Naive thymus-derived CD8-positive, alpha-beta T cell (primary cell): Measurements from ENCODE around the gene ILK. TPM values are rescaled to one million over a fixed set of nuclear protein-coding genes. Genes with fewer than 3 reads are reported as not detected.

Experiments used
- ATAC-seq, 2 donors: fragments of 150-1000 bp; cut with Tn5 transposase in 1 of 2; sonication (Bioruptor Pico), chemical (Tn5 transposase) in 1 of 2; 1 replicate in 1 of 2; 2 replicates in 1 of 2; pipeline ENCODE4 v1.10.0; 2021; ENCODE audit warnings: mild to moderate bottlenecking in 2 of 2, moderate library complexity in 2 of 2
- POLR2A ChIA-PET: fragments of 350-600 bp; sonication (Branson Sonifier 250); formaldehyde crosslinking; loops from one replicate; lab custom pipeline; 2021; ENCODE audit warnings: antibody characterized with exemption; lab: Charles Lee
- DNase-seq, 10 donors: peaks; one replicate each; pipeline versions ENCODE4 v3.0.0 to v3.0.0-alpha.2; 2020 to 2022
- H3K27ac Mint-ChIP-seq, 10 donors: one replicate each; pipeline ENCODE4 v1.8.0; 2020 to 2022; ENCODE audit warnings: mild to moderate bottlenecking in 10 of 10, mixed read lengths in 10 of 10, moderate library complexity in 4 of 10, inconsistent platforms in 1 of 10
- H3K27me3 Mint-ChIP-seq, 5 donors: one replicate each; pipeline ENCODE4 v1.8.0; 2021 to 2022; ENCODE audit warnings: mixed read lengths in 5 of 5
- H3K36me3 Mint-ChIP-seq, 3 donors: one replicate each; pipeline ENCODE4 v1.8.0; 2020 to 2022; ENCODE audit warnings: mixed read lengths in 3 of 3, mild to moderate bottlenecking in 2 of 3, inconsistent platforms in 1 of 3
- H3K4me1 Mint-ChIP-seq, 4 donors: one replicate each; pipeline ENCODE4 v1.8.0; 2021 to 2022; ENCODE audit warnings: mixed read lengths in 4 of 4
- H3K4me3 Mint-ChIP-seq, 10 donors: one replicate each; pipeline ENCODE4 v1.8.0; 2020 to 2022; ENCODE audit warnings: mild to moderate bottlenecking in 10 of 10, mixed read lengths in 10 of 10, moderate library complexity in 6 of 10, inconsistent platforms in 1 of 10
- H3K9me3 Mint-ChIP-seq, 9 donors: one replicate each; pipeline ENCODE4 v1.8.0; 2020 to 2022; ENCODE audit warnings: mixed read lengths in 9 of 9, mild to moderate bottlenecking in 3 of 9, inconsistent platforms in 1 of 9, moderate library complexity in 1 of 9
- polyA plus RNA-seq, 3 donors: library from polyadenylated mRNA; unstranded; fragments of 300-500 nt; fragmentation: Illumina TruSeq; gene quantifications; one replicate each; pipeline ENCODE4 v1.2.3, GENCODE V29; 2021
- total RNA-seq, 8 experiments: library from RNA in 2 of 8; stranded (reverse) in 2 of 8; gene quantifications; one replicate each; pipeline ENCODE4 v1.2.3 and lab custom pipeline; 2021 to 2026

Gene ILK
- total and polyA plus RNA-seq, 5 experiments from 2014 or later: 63.7 to 93.5 (median 72.5) TPM

DNA sequence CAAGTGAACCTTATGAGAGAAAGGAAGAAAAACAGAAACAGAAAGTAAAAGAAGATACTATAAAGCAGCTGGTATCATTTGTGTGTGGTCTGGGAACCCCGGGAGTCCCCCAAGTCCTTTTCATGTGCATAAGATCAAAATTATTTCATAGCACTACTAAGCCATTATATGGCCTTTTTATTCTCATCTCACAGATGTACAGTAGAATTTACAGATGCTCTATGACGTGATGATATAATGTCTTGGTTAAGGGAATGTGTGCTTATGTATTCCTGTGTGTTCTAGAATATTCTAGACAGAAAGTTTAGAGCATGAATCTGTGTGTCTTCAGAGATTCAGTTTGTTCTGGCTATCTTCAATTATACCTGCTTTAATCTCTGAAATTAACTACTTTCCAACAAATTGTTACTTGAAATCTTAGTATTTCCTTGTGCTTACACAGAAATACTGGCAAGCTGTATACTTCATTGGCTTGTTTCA lies 24.2 kb downstream of the ILK start:
- Mint-ChIP-seq H3K9me3 (no peaks in the 10 kb centered on the region), H3K4me1 (peaks cover 9 to 37% (median 20%) of the 10 kb centered on the region in 4 donors), H3K4me3 (peak overlapping the region; percentile 7 to 69 (median 52)), H3K27me3 (no peaks in the 10 kb centered on the region), H3K27ac (peak overlapping the region; percentile 1 to 90 (median 79)), H3K36me3 (peaks cover 0 to 38% (median 14%) of the 10 kb centered on the region in 3 donors)
- POLR2A ChIA-PET: interaction anchor here (0.9 to 2.0 kb wide), 4 partner anchors 9 to 38 kb away, joined by 4 to 12 read pairs (median 7); partner anchors contain the start of genes TAF10 and TPP1
- DNase-seq (peak in 4 of 10 donors; percentile 25 to 51 (median 41)), ATAC-seq (peak; percentile 87 to 92)

DNA sequence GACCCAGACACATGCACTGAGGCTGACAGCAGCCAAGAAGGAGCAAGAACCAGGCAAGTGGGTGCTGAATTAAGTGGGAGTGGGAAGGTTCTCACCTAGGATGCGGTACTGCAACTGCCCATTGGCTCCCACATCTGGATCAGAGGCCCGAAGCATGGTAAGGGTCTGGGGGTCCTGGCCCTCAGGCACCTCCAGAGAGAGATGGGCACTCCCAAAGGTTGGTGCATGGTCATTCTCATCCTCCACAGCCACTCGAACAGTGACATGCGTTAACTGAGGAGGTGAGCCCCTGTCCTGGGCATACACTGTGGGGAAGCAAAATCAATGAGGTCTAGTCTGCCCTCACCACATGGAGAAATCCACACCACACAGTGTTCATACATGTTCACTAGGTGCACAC lies 25.0 kb downstream of the ILK start:
- Mint-ChIP-seq H3K27me3 (no peaks in the 10 kb centered on the region), H3K4me3 (no peak overlapping the region), H3K36me3 (peaks cover 0 to 45% (median 14%) of the 10 kb centered on the region in 3 donors), H3K27ac (peak overlapping the region in 4 of 10 donors; percentile 12 to 84 (median 64)), H3K9me3 (no peaks in the 10 kb centered on the region), H3K4me1 (peaks cover 10 to 38% (median 20%) of the 10 kb centered on the region in 4 donors)
- ATAC-seq: no peak
- DNase-seq: no peak
- POLR2A ChIA-PET: interaction anchor here (1.8 kb wide), 1 partner anchor 24 kb away, joined by 6 read pairs; no protein-coding TSS in a partner anchor

DNA sequence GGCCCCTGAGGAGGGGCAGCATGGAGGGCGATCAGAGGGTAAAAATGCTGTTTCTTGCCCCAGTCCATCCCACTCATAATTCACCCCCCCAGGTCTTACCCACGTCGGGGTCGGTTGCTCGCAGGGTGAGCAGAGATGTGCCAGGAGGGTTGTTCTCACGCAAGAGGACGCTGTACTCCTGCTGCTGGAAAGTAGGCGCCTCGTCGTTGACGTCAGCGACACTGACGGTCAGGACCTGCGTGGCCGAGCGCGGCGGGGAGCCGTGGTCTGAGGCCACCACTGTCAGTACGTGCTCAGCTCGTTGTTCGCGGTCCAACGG lies 26.0 kb downstream of the ILK start:
- Mint-ChIP-seq H3K36me3 (peaks cover 0 to 40% (median 12%) of the 10 kb centered on the region in 3 donors), H3K4me1 (peaks cover 10 to 38% (median 20%) of the 10 kb centered on the region in 4 donors), H3K27ac (peak overlapping the region in 1 of 10 donors; percentile 25), H3K4me3 (no peak overlapping the region), H3K9me3 (no peaks in the 10 kb centered on the region), H3K27me3 (no peaks in the 10 kb centered on the region)
- DNase-seq (no peak), ATAC-seq (no peak)
- POLR2A ChIA-PET: no interaction called here

DNA sequence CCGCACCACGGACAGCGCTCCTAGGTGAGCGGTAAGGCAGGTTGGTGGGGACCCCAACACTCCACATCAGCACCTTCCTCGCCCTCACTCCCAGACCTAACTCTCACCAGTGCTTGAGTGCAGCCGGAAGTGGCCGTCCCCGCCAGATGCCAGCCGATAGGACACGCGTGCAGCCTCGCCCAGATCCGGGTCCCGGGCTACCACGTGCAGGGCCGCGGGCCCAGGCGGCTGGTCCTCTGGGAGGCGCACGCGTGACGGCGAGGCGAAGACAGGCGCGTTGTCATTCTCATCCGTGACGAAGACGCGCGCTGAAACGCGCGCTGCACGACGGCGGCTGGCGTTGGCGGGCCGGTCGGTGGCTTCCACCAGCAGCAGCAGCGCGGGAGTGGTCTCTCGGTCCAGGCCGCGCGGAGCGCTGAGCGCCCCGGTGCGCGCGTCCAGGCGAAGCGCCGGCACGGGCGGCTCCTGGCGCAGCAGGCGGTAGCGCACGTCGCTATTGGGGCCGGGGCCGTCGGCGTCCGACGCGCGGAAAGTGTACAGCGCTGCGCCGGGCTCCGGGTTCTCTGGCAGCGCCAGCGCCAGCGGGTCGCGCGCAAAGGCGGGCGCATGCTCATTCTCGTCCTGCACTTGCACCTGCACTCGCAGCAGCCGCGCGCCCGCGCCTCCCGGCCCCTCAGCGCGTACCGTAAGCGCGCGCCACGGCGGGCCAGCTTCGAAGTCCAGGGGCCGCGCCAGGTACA lies 26.5 kb downstream of the ILK start:
- POLR2A ChIA-PET: interaction anchor here (1.4 to 3.0 kb wide), 3 partner anchors 11 to 53 kb away, joined by 3 to 12 read pairs (median 7); partner anchors contain the start of genes MRPL17, TAF10 and TPP1
- Mint-ChIP-seq H3K27me3 (no peaks in the 10 kb centered on the region), H3K4me1 (peaks cover 10 to 38% (median 20%) of the 10 kb centered on the region in 4 donors), H3K27ac (no peak overlapping the region), H3K4me3 (no peak overlapping the region), H3K9me3 (no peaks in the 10 kb centered on the region), H3K36me3 (peaks cover 0 to 39% (median 12%) of the 10 kb centered on the region in 3 donors)
- ATAC-seq: no peak
- DNase-seq: no peak

DNA sequence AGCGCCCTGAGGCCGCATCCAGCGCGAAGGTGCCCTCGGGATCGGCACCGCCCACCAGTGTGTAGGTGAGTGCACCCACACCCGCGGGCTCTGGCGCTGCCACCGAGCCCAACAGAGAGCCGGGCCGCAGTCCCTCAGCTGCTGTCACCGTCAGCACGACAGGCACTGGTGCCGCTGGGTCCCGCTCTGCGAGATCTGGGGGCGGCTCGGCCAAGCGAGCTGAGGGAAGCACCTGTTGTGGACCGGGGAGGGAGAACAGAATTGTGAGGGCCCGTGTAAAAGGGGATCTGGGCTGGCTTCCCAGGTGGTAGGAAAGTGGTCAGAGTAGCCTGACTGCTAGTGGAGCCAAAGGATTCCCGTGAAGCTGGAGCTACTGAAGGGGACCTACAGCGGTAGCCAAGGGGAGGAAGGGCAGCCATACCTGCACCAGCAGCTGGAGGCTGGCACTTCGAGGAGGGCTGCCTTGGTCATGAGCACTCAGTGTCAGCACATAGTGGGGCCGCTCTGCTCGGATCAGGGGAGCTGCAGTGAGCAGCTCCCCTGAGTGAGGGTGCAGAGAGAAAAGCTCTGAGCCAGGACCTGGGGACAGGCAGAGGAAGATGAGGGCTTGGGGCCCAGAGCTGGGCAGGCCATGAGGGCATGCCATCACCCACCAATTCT lies 27.2 kb downstream of the ILK start:
- H3K27me3 Mint-ChIP-seq: no peaks in the 10 kb centered on the region
- H3K36me3 Mint-ChIP-seq: peaks cover 0 to 37% (median 12%) of the 10 kb centered on the region in 3 donors
- DNase-seq: no peak
- ATAC-seq: no peak
- H3K4me3 Mint-ChIP-seq: no peak overlapping the region
- H3K9me3 Mint-ChIP-seq: no peaks in the 10 kb centered on the region
- POLR2A ChIA-PET: interaction anchor here (0.9 to 3.0 kb wide), 5 partner anchors 12 to 53 kb away, joined by 3 to 12 read pairs (median 3); partner anchors contain the start of genes MRPL17, TAF10 and TPP1
- H3K4me1 Mint-ChIP-seq: peaks cover 10 to 38% (median 20%) of the 10 kb centered on the region in 4 donors
- H3K27ac Mint-ChIP-seq: peak overlapping the region in 3 of 10 donors; percentile 40 to 75 (median 67)

DNA sequence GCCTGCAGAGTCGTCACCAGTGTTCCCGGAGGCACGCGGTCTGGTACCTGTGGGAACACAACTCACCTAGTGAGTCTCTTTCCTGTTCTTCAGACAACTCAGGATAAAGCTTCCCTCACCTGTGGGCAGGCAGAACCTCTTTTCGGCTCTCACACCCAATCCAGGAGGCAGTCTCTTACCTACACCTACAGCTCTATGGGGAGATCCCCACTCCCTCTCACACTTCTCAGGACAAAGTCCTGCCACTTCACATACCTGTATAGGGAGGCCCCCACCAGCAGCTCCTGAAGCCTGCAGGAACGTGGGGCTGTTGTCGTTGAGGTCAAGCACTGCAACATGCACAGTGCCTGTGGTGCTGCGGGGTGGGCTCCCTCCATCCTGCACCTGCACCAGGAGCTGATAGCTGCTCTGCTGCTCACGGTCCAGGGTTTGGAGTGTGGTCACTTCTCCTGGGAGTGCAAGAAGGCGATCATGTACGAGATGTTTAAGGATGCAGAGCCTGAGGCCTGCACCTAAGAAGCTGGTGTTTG lies 27.9 kb downstream of the ILK start:
- Mint-ChIP-seq H3K9me3 (no peaks in the 10 kb centered on the region), H3K36me3 (peaks cover 0 to 34% (median 8%) of the 10 kb centered on the region in 3 donors), H3K4me3 (no peak overlapping the region), H3K27me3 (no peaks in the 10 kb centered on the region), H3K27ac (peak overlapping the region in 3 of 10 donors; percentile 37 to 77 (median 75)), H3K4me1 (peaks cover 9 to 35% (median 18%) of the 10 kb centered on the region in 4 donors)
- POLR2A ChIA-PET: interaction anchor here (0.9 to 3.0 kb wide), 5 partner anchors 12 to 52 kb away, joined by 3 to 12 read pairs (median 3); partner anchors contain the start of genes MRPL17, TAF10 and TPP1
- ATAC-seq: no peak
- DNase-seq: no peak

DNA sequence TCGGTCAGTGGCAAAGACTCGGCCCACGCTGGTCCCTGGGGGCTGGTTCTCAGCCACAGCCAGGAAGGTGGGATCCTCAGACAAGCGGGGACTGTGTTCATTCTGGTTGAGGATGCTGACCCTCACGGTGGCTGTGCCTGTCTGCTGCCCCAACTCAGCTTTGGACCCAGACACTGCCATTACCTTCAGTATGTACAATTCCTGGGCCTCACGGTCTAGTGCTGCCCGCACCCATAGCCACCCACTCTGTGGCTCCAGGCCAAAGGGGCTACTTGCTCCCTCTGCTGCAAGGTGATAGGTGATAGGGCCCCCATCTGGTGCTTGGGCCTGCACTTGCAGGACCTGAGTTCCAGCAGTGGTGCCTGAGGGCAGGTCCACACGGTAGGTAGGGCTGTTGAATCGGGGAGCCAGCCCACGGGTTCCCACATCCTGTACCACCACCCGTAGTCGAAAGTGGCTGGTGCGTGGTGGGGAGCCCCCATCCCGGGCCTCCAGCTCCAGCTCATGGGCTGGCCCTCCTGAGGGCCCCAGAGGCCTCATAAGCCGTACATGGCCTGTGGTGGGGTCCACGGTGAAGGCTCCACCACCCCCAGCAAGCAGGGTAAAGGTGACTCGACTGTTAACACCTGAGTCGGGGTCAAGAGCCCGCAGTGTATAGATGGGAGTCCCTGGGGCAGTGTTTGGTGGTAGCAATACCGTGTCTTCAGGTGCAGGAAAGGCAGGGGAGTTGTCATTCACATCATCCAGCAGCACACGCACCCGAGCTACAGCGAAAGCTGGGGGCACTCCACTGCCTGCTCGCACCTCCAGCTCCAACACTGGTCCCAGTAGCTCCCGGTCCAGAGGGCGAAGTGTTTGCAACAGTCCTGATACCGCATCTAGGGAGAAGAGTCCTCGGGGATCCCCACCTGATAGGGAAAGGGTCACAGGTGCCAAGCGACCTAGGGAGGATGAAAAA lies 28.8 kb downstream of the ILK start:
- Mint-ChIP-seq H3K36me3 (peaks cover 0 to 29% (median 6%) of the 10 kb centered on the region in 3 donors), H3K4me1 (peaks cover 9 to 26% (median 11%) of the 10 kb centered on the region in 4 donors), H3K4me3 (no peak overlapping the region), H3K27ac (peak overlapping the region in 3 of 10 donors; percentile 46 to 77 (median 69)), H3K9me3 (no peaks in the 10 kb centered on the region), H3K27me3 (no peaks in the 10 kb centered on the region)
- ATAC-seq (no peak), DNase-seq (no peak)
- POLR2A ChIA-PET: interaction anchor here (2.2 to 3.0 kb wide), 2 partner anchors 13 to 20 kb away, joined by 7 to 12 read pairs; partner anchors contain the start of genes TAF10 and TPP1

DNA sequence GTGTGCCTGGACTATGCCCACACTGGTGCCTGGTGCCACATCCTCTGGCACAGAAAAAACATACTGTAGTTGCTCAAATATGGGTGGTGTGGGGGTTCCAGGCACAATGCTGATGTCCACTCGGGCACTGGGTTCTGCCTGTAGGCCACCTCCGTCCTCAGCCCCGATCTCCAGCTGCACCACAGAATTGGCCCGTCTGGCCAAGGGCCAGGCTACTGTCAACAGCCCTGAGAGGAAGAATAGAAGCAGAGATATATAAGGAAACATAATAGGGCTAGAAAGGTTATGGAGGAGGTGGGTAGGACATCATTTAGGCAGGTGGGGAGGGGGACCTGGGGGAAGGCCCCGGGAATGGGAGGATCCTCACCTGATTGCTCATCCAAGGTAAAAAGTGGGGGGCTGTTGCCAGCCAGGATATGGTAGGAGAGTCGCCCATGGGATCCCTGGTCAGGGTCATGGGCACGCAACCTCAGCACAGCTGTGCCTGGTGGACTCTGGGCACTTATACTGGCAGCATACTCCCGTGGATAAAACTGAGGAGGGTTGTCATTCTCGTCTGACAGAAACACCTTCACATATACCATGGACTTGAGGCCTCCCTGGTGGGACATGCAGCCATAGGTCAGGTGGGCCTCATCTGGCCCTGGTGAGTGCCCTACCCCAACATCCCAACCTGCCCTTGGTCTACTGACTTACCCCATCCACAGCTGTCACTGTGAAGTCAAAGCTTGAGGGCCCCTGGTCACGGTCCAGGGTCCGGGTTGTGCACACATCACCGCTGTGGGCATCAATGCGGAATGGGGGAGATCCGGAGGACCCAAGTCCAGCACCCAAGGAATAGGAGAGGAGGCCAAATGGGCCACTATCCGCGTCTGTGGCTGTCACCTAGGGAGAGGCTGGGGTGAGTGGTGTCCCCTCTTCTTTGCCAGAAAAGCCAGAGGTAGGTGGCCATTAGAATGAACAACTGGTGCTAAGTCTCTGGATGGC lies 30.1 kb downstream of the ILK start:
- H3K27ac Mint-ChIP-seq: peak overlapping the region in 2 of 10 donors; percentile 4 to 76
- H3K4me1 Mint-ChIP-seq: peaks cover 0 to 14% (median 1%) of the 10 kb centered on the region in 4 donors
- no peaks in the 10 kb centered on the region for H3K9me3 Mint-ChIP-seq
- no peak overlapping the region for H3K4me3 Mint-ChIP-seq
- POLR2A ChIA-PET: no interaction called here
- DNase-seq (no peak), ATAC-seq (no peak)
- peaks cover 0 to 29% (median 6%) of the 10 kb centered on the region in 3 donors for H3K36me3 Mint-ChIP-seq
- no peaks in the 10 kb centered on the region for H3K27me3 Mint-ChIP-seq

DNA sequence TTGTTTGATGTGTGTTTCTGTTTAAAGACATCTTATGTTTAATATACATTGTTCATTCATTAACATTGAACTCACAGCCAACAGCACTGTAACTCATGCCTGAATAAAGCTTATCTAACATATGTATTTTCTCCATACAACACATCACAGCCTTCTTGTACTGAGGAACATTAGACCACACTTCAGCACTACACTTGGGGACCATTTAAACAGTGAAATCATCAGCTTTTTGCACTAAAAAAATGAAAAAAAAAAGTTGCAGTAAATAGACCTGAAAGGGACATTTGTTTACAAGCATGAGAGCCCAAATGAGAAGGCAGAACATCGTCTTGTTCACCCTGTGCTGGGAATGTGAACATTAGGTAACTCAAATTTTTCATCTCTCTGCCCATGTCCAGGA lies 31.0 kb downstream of the ILK start:
- no peaks in the 10 kb centered on the region for H3K27me3 Mint-ChIP-seq
- peak overlapping the region in 4 of 10 donors; percentile 4 to 47 (median 33) for H3K27ac Mint-ChIP-seq
- no peak overlapping the region for H3K4me3 Mint-ChIP-seq
- H3K4me1 Mint-ChIP-seq: peaks cover 2 to 16% (median 4%) of the 10 kb centered on the region in 4 donors
- DNase-seq: no peak
- POLR2A ChIA-PET: no interaction called here
- peaks cover 0 to 30% (median 6%) of the 10 kb centered on the region in 3 donors for H3K36me3 Mint-ChIP-seq
- no peaks in the 10 kb centered on the region for H3K9me3 Mint-ChIP-seq
- no peak for ATAC-seq

DNA sequence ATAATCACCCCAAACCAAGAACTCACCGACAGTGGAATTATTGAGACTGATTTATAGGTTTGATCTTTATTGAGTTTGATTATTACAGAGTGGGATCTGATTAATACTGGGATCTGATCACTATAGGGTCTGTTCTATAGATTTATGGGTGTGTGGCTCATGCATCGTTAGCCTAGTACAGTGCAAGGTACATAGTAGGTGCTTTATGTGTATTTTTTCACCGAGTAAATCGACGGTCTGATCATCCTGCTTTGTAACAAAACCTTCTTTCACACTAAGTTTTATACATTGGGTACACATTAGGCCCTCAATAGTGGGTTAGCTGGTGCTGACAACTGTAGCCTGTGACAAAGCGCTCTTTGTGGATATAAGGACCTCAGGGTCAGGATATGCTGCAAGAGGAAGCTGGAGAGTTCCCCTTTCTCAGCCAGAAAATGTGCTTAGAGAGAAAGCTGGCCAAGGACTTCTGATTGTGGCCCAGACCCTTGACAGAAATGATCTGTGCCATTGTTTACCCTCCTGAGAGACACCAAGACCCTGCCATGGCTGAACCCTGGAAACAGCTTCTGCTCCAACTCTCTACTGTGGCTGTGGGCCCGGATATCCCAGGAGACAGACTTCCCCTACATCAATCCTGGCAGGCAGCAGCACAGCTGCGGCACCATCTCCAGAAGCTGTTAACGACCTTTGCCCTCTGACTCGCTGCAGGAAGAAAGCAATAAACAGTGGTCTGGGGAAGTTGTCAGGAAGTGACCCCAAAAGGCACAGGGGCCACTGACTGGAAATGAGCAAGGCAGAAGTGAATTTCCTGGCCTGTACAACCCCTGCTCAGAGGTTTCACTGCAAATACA lies 31.7 kb downstream of the ILK start:
- DNase-seq (no peak), ATAC-seq (no peak)
- Mint-ChIP-seq H3K9me3 (no peaks in the 10 kb centered on the region), H3K27ac (peak overlapping the region in 2 of 10 donors; percentile 21 to 46), H3K4me3 (no peak overlapping the region), H3K27me3 (no peaks in the 10 kb centered on the region), H3K4me1 (peaks cover 2 to 18% (median 6%) of the 10 kb centered on the region in 4 donors), H3K36me3 (peaks cover 0 to 30% (median 6%) of the 10 kb centered on the region in 3 donors)
- POLR2A ChIA-PET: interaction anchor here (4.3 kb wide), 1 partner anchor 12 kb away, joined by 18 read pairs; no protein-coding TSS in a partner anchor
